HG02840 (cell line): ENCODE data around the gene CXCL5.
"Not testable (repeated sequence)": the region's sequence is repeated elsewhere in the genome, so short reads cannot be mapped to it uniquely, and the experiment has no call there.

Experiments used
- ATAC-seq: cut with Tn5 transposase; IDR thresholded peaks from one replicate; pipeline ENCODE4 v1.9.1; 2021; ENCODE audit warnings: mild to moderate bottlenecking, moderate library complexity, moderate number of reproducible peaks; ENCODE audit not compliant: unreplicated experiment, low FRiP score

The CXCL5 gene

DNA sequence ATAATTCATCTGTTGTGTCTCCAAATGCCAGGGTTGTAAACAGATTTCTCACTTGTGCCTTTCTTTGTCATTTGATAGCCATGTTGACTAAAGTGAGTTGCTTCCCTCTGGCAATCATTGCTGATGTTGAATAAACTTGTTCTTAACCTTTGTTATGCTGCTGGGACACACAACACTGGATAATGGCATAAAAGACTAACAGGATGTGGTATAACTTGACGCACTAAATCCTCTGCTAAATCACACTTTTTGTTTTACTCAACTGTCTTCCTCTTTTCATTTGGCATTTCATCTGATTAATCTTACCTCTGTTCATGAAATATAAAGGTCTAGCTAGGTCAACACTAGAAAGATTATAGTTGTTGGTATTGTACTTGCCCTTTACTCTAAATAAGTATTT is 17.6 kb upstream of the CXCL5 start:
- no peak for ATAC-seq

DNA sequence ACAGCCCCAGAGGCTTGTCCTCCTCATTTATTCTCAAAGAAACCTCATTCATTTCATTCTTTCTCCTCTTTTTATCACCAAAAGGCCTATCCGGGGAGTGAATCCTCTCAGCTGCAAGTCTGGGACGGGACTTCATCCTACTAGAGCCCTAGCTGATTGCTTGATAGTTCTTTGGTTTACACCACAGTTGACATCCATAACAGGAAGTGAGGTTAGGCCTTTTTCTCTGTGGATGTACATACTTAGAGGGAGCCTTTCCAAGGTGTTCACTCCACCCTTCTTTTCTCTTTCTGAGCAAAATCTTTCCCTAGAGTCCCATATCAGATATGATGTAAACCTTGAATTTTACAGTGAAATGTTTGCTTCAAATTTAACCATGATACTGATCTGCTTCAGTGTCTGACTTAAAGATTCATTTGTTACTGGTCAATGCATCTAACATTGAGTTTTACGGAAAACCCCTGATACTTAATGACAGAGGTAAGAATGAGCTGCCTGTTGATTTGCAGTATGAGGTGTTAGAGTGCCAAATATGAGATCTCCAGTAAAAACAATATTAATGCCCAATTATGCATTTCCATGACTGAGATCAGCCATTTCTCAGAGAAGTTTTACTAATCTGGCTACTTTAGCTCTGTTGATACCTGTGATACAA is 16.8 kb upstream of the CXCL5 start:
- ATAC-seq: no peak

DNA sequence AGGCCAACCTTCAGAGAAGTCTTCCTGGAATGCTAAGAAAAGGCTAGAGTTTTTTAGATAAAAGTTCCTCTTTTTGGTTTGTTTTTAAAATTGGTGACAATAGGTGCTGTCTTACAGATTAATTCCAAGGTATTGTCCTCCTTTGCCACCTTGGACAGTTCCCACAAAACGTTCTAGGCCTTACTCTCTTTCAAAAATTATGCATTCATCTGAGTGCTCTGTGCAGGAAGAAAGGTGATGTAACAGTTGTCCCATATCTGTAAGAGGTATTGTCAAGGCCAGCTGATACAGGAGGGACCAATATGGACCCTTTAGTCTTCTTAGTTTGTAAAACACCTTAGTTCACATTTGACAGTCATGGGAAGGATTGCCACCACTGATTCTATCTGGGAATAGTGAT is 15.9 kb upstream of the CXCL5 start:
- no peak for ATAC-seq

DNA sequence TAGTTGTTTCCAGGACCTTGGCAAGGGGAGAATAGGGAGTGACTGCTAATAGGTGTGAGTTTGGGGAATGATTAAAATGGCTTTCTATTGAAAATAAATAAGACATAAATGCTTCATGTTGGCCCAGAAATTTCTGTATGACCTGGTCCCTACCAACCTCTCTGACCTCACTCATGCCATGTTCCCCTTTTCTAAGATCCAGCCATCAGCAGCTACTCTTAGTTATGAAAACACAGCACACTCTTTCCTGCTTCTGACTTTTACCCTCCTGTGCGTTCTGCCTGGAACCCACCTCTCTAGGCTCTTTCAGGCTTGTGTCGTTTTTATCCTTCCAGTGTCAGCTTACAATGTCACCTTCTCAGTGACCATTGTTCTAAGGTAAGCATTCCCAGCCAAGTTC is 14.8 kb upstream of the CXCL5 start:
- ATAC-seq: no peak

GRCh38 chr4:74012130-74012529 is 13.7 kb upstream of the CXCL5 start:
- no peak for ATAC-seq

GRCh38 chr4:74009307-74009706 is 10.8 kb upstream of the CXCL5 start:
- no peak for ATAC-seq

DNA sequence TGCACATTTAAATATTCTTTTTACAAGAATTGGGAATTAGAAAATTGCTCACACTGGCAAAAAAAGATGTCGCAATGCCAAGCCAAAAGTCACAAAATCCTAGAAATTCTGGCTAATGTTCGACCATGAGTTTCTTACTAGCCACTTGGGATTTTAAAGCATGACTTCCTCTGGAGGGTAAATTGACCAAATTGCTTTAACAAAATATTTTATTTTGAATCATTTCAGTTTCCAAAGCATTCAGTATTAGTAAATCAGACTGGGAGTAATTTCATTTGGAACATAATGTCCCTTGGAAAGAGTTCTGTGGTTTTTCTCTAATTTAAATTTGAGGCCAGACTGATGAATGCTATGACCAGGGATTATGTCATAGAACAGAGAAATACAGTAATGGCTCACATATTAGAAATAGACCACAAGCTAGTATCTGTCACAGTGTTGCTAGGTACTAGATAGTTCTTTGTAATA is 7.6 kb upstream of the CXCL5 start:
- no peak for ATAC-seq

DNA sequence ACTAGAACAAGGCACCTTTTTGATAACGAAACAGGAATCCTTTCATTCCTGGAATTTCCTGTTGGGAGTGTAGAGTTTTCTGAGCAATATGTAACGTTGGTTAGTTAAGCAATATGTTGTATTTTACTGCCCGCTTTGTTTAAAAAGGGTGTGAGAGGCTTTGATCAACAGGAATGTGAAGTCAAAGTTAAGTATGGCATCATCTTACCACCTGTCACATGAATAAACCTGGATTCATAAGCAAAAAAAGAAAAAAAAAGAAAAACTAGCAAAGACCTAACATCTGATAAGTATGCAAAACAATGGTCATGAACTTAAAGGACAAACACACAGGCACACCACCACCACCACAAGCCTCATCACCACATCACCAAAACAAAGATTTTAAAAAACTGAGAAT is 7.1 kb upstream of the CXCL5 start:
- no peak for ATAC-seq

- ATAC-seq: no peak
Observed at GRCh38 chr4:74004668-74005067, 6.2 kb upstream of the CXCL5 start.

DNA sequence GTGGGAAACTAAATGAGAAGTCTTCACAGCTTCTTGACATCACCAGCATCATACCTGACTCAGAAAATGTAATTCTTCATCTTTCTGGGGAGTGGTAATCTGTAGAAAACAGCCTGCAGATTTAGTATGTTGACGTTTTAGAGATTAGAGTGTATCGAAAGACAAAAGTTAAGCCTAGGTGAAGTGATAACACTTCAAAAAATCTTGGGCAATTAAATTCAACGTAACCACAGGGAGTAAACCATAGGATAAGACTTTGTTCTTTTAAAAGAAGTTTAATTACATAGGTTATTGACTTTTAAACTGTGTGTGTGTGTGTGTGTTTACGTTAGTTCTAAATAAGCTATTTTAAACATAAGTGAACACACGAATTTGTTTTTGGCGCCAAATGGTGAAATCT is 1.8 kb upstream of the CXCL5 start:
- no peak for ATAC-seq

- no peak for ATAC-seq
Observed at GRCh38 chr4:73992050-73992449, 6.4 kb downstream of the CXCL5 start.

GRCh38 chr4:73991742-73992000 is 6.8 kb downstream of the CXCL5 start:
- ATAC-seq: no peak

DNA sequence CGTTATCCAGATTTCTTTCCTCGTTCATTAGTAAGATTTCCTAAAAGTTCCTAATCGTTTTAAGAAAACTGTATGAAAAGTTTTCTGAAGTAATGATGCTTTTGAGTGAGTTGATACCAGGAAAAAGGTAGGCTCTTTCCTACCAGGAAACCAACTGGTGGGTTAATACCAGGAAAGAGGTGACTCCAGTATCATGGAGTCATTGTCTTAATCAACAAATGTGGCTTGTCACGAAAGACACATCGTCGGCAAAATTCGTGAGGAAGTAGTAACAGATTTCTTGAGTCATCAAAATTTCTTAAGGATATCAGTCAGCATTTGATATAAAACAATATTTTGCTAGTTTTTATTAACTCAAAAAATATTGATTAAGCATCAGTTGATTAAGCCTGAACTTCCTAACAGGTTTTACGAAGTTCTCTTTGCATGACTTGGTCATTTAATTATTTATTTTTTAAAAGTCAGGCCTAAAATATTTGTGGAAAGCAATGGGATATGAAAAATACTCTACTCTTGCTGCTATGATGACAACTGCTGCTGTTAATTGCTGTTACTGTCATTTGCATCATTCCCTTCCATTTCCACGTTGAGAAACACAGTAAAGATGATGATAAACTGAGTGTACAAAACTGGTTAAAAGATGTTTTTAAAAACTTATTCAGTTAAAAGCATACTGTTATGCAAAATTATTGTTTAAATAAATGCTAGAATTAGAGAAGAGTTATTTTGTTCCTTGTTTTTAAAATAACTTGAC is 7.3 kb downstream of the CXCL5 start:
- ATAC-seq: no peak

DNA sequence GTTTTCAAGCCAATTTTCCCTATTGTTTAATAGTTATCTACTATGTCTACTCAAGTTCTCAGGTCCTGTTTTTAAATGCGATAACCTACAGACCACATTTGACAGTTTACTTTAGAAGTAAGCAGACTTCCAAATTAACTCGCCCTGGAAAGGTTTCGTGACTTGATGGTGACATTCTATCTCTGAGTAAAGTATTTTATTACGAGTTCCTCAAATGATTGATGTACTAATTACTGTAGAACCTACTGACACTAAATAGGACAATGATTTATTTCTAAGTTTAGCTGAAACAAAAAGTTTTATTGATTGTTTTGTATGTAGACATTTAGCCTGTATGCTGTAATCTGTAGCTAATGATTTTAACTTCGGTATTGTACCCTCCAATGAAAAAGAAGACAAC is 8.5 kb downstream of the CXCL5 start:
- ATAC-seq: no peak

DNA sequence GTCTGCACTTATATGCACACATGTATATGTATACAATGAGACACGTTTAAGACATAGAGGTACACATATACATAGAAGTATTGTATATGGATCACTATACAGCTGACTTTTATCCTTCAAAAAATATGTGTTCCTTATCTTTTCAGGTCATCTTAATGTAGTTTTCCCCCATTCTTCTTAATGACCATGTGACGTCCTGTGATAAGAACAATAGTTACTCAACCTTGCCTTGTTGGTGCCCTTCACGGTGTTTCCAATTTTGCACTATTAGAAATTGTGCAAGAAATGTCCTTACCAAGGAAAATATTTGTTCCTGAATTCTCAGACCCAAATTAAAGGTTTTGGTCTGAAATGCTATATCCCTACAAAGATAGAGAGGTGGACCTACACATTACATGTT is 9.4 kb downstream of the CXCL5 start:
- no peak for ATAC-seq

- ATAC-seq: no peak
Observed at GRCh38 chr4:73988061-73988460, 10.4 kb downstream of the CXCL5 start, which contains the start of gene PPBP. Gene PPBP (minus strand): TSS chr4:73988190. CDS start chr4:73988103, 87 bp downstream.

GRCh38 chr4:73985528-73985852 is 13.0 kb downstream of the CXCL5 start:
- ATAC-seq: no peak

DNA sequence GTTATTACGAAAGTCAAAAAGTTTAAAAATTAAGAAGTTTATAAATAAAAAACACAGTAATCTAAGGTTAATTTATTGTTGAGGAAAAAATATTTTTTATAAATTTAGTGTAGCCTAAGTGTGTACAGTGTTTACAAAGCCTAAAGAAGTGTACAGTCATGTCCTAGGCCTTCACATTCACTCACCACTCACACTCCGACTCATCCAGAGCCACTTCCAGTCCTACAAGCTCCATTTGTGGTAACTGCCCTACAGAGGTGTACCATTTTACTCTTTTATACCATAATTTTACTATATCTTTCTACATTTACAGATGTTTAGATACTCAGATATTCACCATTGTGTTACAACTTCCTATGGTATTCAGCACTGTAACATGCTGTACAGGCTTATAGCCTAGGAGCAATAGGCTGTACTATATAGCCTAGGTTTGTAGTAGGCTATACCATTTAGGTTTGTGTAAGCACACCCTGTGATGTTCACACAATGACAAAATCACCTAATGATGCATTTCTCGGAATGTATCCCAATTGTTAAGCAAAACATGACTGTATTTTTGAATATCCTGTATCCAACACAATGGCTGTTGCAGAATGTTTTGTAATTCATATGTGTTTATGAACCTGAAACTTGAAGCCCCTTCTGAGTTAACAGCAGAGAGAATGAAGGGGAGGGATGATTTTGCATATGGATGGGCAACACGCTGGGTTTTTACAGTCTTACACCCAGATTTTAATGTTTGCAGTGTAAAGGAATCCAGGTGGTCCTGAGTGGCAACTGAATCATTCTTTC is 13.5 kb downstream of the CXCL5 start:
- no peak for ATAC-seq

GRCh38 chr4:73981175-73981574 is 17.3 kb downstream of the CXCL5 start:
- ATAC-seq: not testable (repeated sequence)

- ATAC-seq: no peak
Observed at GRCh38 chr4:73979407-73979957, 19.0 kb downstream of the CXCL5 start.

GRCh38 chr4:73978886-73979285 is 19.6 kb downstream of the CXCL5 start:
- no peak for ATAC-seq
